ENCODE data around the gene MYO7A. TPM values are rescaled to one million over a fixed set of nuclear protein-coding genes. Genes with fewer than 3 reads are reported as not detected.

Gene MYO7A
- total and polyA plus RNA-seq, 2 of the 4 experiments (the other 2 are of a cell fraction) = 0.02 TPM; not detected in 1

- no peak overlapping the region for H4K8ac ChIP-seq (ENCODE audit: low read depth in 2 of 2, low read length in 2 of 2)
- no peak overlapping the region for H2BK5ac ChIP-seq (ENCODE audit: low read depth, low read length, poor library complexity, severe bottlenecking)
- H2BK20ac ChIP-seq (ENCODE audit: low read depth, low read length) = no peak overlapping the region
- H2AFZ ChIP-seq (replicated peaks; ENCODE audit: low read length, poor library complexity) = no peak overlapping the region
- no peak overlapping the region for H3K23ac ChIP-seq (ENCODE audit: low read depth, low read length)
- H2AK5ac ChIP-seq (ENCODE audit: low read depth, low read length) = no peak overlapping the region
- no peak for ATAC-seq (ENCODE audit: low read depth)
- dilution Hi-C loops (cut with HindIII; ENCODE audit: low sequenced_read_pairs, unreplicated experiment) = no loop called here
- H3K14ac ChIP-seq (replicated peaks; ENCODE audit: low read depth, low read length) = no peak overlapping the region
- H3K56ac ChIP-seq (ENCODE audit: extremely low read depth, insufficient read depth, low read length) = no peak overlapping the region
- H2BK120ac ChIP-seq (ENCODE audit: low read depth, low read length) = no peak overlapping the region
- intact Hi-C loops (cut with micrococcal nuclease) = no loop called here
- no peaks in the 10 kb centered on the region for H3K36me3 ChIP-seq (ENCODE audit: control insufficient read depth, insufficient read depth, low read length)
- no peaks in the 10 kb centered on the region for H3K4me1 ChIP-seq (ENCODE audit: control insufficient read depth, insufficient read depth, low read length)
- H3K4me3 ChIP-seq (ENCODE audit: insufficient read depth, low read depth, low read length) = no peak overlapping the region
- H4K5ac ChIP-seq (ENCODE audit: low read depth, low read length) = no peak overlapping the region
- no peak overlapping the region for H3K18ac ChIP-seq (ENCODE audit: low read depth, low read length)
- 60% methylated on average over 2 of the region's 5 CpGs; no CpG with 5 or more reads in 1 of the 2 experiments for WGBS, 2 experiments (ENCODE audit: extremely low coverage in 2 of 2, insufficient read length in 1 of 2)
- DNase-seq = no peak
- ChIA-PET CTCF (no interaction called here), POLR2A (ENCODE audit: unreplicated experiment) (no interaction called here)
- H3K4ac ChIP-seq (ENCODE audit: low read depth, low read length) = no peak overlapping the region
- H3K9ac ChIP-seq (ENCODE audit: low read depth, low read length) = no peak overlapping the region
- H3K4me2 ChIP-seq (ENCODE audit: low read depth, low read length) = no peak overlapping the region
- no peak overlapping the region for H4K91ac ChIP-seq (ENCODE audit: insufficient read depth, low read depth, low read length)
- H3K27me3 ChIP-seq (ENCODE audit: control insufficient read depth, insufficient read depth, low read length) = peaks cover 63% of the 10 kb centered on the region
- H3K27ac ChIP-seq (ENCODE audit: insufficient read depth, low read length) = no peak overlapping the region
- in situ Hi-C loops (cut with MboI; ENCODE audit: low sequenced_read_pairs) = no loop called here
- H3K9me1 ChIP-seq (ENCODE audit: insufficient read depth, low read length) = no peaks in the 10 kb centered on the region
- no peaks in the 10 kb centered on the region for H3K9me3 ChIP-seq (ENCODE audit: control insufficient read depth, insufficient read depth, low read length)
- no TSS peak for BruUV-seq (replicated peaks)
- H3K79me1 ChIP-seq (ENCODE audit: low read depth in 1 of 2, low read length in 2 of 2) = no peaks in the 10 kb centered on the region
- no peak overlapping the region for H2AK9ac ChIP-seq (replicated peaks; ENCODE audit: low read depth, low read length, poor library complexity)
- no peak overlapping the region for H2BK15ac ChIP-seq (ENCODE audit: low read depth, low read length)
- no peaks in the 10 kb centered on the region for H4K20me1 ChIP-seq (ENCODE audit: insufficient read depth, low read length)
- no peak for TF ChIP-seq RAD21 (IDR thresholded peaks at IDR 0.05; ENCODE audit: low read length)
- no peak for TF ChIP-seq MAZ (IDR thresholded peaks at IDR 0.05; ENCODE audit: borderline replicate concordance, low read depth, low read length)
- no peak for TF ChIP-seq POLR2A (IDR thresholded peaks at IDR 0.05; ENCODE audit: low read depth, low read length)
- no peak for TF ChIP-seq USF2 (IDR thresholded peaks at IDR 0.05; ENCODE audit: low read depth, low read length)
- no peak for TF ChIP-seq RFX5 (IDR thresholded peaks at IDR 0.05; ENCODE audit: low read depth, low read length)
- no peak for TF ChIP-seq BHLHE40 (IDR thresholded peaks at IDR 0.05; ENCODE audit: low read depth, low read length)
- no peak for TF ChIP-seq CEBPB (IDR thresholded peaks at IDR 0.05; ENCODE audit: low read depth, low read length)
These were observed 37.0 kb downstream of the MYO7A start for GRCh38 chr11:77165066-77165465.
